Upper lobe of left lung (tissue), 4 donors: ENCODE results near the gene HAUS1.
"Not testable (repeated sequence)": the region's sequence is repeated elsewhere in the genome, so short reads cannot be mapped to it uniquely, and the experiment has no call there.

Experiments used
- CTCF ChIP-seq, 6 experiments: fragments of 450-650 bp in 4 of 6; fragments of 200-600 bp in 2 of 6; sonication (generic) in 2 of 6; IDR thresholded peaks; one replicate each; pipeline ENCODE4 v1.5.1; 2016 to 2019; ENCODE audit warnings: antibody characterized with exemption in 6 of 6
- EP300 ChIP-seq, 4 donors: sonication (generic); formaldehyde crosslinking; IDR thresholded peaks; one replicate each; pipeline ENCODE4 v1.5.1; 2017; ENCODE audit warnings: antibody characterized with exemption in 4 of 4, control low read depth in 2 of 4
- POLR2A ChIP-seq, 4 donors: fragments of 450-650 bp; IDR thresholded peaks; one replicate each; pipeline ENCODE4 v1.5.1; 2016 to 2017; ENCODE audit warnings: antibody characterized with exemption in 4 of 4, mild to moderate bottlenecking in 2 of 4
- POLR2AphosphoS5 ChIP-seq, 2 donors: sonication (generic); formaldehyde crosslinking; IDR thresholded peaks; one replicate each; pipeline ENCODE4 v1.5.1; 2017; ENCODE audit warnings: antibody characterized with exemption in 2 of 2

DNA sequence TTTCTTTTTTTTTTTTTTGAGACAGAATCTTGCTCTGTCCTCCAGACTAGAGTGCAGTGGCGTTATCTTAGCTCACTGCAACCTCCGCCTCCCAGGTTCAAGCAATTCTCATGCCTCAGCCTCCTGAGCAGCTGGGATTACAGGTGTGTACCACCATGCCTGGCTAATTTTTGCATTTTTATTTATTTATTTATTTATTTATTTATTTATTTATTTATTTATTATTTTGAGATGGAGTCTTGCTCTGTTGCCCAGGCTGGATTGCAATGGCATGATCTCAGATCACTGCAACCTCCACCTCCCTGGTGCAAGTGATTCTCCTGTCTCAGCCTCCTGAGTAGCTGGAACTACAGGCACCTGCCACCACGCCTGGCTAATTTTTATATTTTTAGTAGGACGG is 22.4 kb downstream of the HAUS1 start:
- not testable (repeated sequence) for TF ChIP-seq POLR2AphosphoS5, CTCF, EP300, POLR2A (IDR thresholded peaks at IDR 0.05)
